OCI-LY7 (cell line): ENCODE measurements around the gene TAGLN2. TPM values are rescaled to one million over a fixed set of nuclear protein-coding genes. Genes with fewer than 3 reads are reported as not detected.
"Not testable (repeated sequence)": the region's sequence is repeated elsewhere in the genome, so short reads cannot be mapped to it uniquely, and the experiment has no call there.

Experiments used
- BruUV-seq: library from RNA; stranded (reverse); fragments of 400-500 nt; replicated peaks from 2 replicates; lab custom pipeline; 2021; lab: Mats Ljungman, UMichigan
- CTCF ChIA-PET: fragments of 300-600 bp; sonication (Branson Sonifier 250); formaldehyde crosslinking; loops from one replicate; lab custom pipeline; 2022; ENCODE audit warnings: antibody characterized with exemption; ENCODE audit not compliant: unreplicated experiment; lab: Charles Lee
- POLR2A ChIA-PET: fragments of 300-600 bp; sonication (Branson Sonifier 250); formaldehyde crosslinking; loops from one replicate; lab custom pipeline; 2022; ENCODE audit warnings: antibody characterized with exemption; lab: Charles Lee
- DNase-seq: peaks from one replicate; pipeline ENCODE4 v3.0.0-alpha.2; 2015; ENCODE audit warnings: low spot score
- H2AFZ ChIP-seq: fragments of 200-600 bp; sonication (generic), shearing (Covaris generic); 2 replicates; pipeline ENCODE4 v1.6.1; 2014; ENCODE audit warnings: mild to moderate bottlenecking, antibody characterized with exemption, low read length, moderate library complexity
- H3K27ac ChIP-seq: fragments of 200-600 bp; sonication (generic); 2 replicates; pipeline ENCODE4 v1.5.1; 2014; ENCODE audit warnings: mixed run types, low read depth, mild to moderate bottlenecking, moderate library complexity, low read length, inconsistent platforms; ENCODE audit not compliant: poor library complexity, severe bottlenecking
- H3K36me3 ChIP-seq: fragments of 200-600 bp; sonication (generic); 2 replicates; pipeline ENCODE4 v1.6.1; 2014; ENCODE audit warnings: mild to moderate bottlenecking, antibody characterized with exemption, low read length, moderate library complexity, mixed read lengths; ENCODE audit not compliant: insufficient read depth
- H3K4me1 ChIP-seq: fragments of 200-600 bp; sonication (generic); 2 replicates; pipeline ENCODE4 v1.5.1; 2014; ENCODE audit warnings: mild to moderate bottlenecking, low read length; ENCODE audit not compliant: insufficient read depth, poor library complexity, severe bottlenecking
- H3K4me2 ChIP-seq: fragments of 200-600 bp; sonication (generic); 2 replicates; pipeline ENCODE4 v1.6.1; 2014; ENCODE audit warnings: mild to moderate bottlenecking, low read length
- H3K4me3 ChIP-seq: fragments of 200-600 bp; sonication (generic); 2 replicates; pipeline ENCODE4 v1.5.1; 2014; ENCODE audit warnings: mild to moderate bottlenecking, low read depth, low read length; ENCODE audit not compliant: poor library complexity, severe bottlenecking
- H3K79me2 ChIP-seq: fragments of 200-600 bp; sonication (generic); 2 replicates; pipeline ENCODE4 v1.6.1; 2016; ENCODE audit warnings: low read depth, mild to moderate bottlenecking, low read length, moderate library complexity, mixed read lengths; ENCODE audit not compliant: insufficient read depth
- H3K9me2 ChIP-seq: fragments of 200-600 bp; sonication (generic); 2 replicates; pipeline ENCODE4 v1.6.1; 2016; ENCODE audit warnings: mild to moderate bottlenecking, low read length, mixed read lengths; ENCODE audit not compliant: insufficient read depth
- H3K9me3 ChIP-seq: fragments of 200-600 bp; sonication (generic); 2 replicates; pipeline ENCODE4 v1.6.1; 2014; ENCODE audit warnings: mild to moderate bottlenecking, mixed run types, low read length, mixed read lengths
- H4K20me1 ChIP-seq: fragments of 200-600 bp; sonication (generic); 2 replicates; pipeline ENCODE4 v1.6.1; 2014; ENCODE audit warnings: mild to moderate bottlenecking, antibody characterized with exemption, low read length, moderate library complexity, mixed read lengths; ENCODE audit not compliant: insufficient read depth
- CTCF ChIP-seq: fragments of 200-600 bp; sonication (generic); conservative IDR thresholded peaks from 2 replicates; pipeline ENCODE4 v1.5.1; 2014; ENCODE audit warnings: mild to moderate bottlenecking, antibody characterized with exemption, low read length, moderate library complexity, mixed read lengths
- EZH2phosphoT487 ChIP-seq: fragments of 200-600 bp; sonication (generic); IDR thresholded peaks from 2 replicates; pipeline ENCODE4 v1.6.1; 2018; ENCODE audit warnings: low read depth, borderline replicate concordance, mild to moderate bottlenecking, mixed run types, antibody characterized with exemption, low read length, moderate library complexity, mixed read lengths
- intact Hi-C: fragments of 100-400 bp; cut with micrococcal nuclease; formaldehyde crosslinking; loops from one replicate; pipeline ENCODE4 v1.10.0; 2022; ENCODE audit not compliant: unreplicated experiment
- total RNA-seq, 2 experiments: library from RNA; depleted of rRNA in 1 of 2; stranded (reverse); fragments of >200 nt in 1 of 2; shearing (Covaris generic) in 1 of 2; gene quantifications; 2 replicates each; pipeline ENCODE4 v1.2.3, GENCODE V29; 2014 to 2022

TAGLN2 gene
- total RNA-seq, 2 experiments from 2014 or later = 193 to 215 TPM

DNA sequence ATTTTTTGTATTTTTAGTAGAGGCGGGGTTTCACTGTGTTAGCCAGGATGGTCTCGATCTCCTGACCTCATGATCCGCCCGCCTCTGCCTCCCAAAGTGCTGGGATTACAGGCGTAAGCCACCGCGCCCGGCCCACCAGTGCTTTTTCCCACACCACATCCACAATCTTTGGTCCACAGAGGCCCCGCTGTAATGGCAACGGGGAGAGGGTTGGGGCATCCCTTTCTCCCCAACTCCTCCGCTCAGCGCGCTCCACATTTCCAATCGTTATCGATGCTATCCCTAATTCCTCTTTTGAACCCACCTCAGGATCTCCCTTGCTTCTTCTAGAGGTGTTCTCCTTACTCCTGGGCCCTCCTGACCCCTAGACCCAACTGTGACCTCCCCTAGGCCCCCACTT lies 25.7 kb downstream of the TAGLN2 start:
- H3K9me3 ChIP-seq, H3K4me2 ChIP-seq, H3K4me1 ChIP-seq, H3K27ac ChIP-seq, H4K20me1 ChIP-seq, DNase-seq, H2AFZ ChIP-seq, H3K36me3 ChIP-seq, BruUV-seq, intact Hi-C loops, H3K4me3 ChIP-seq, POLR2A ChIA-PET, H3K79me2 ChIP-seq, CTCF ChIA-PET, H3K9me2 ChIP-seq: not testable (repeated sequence)

DNA sequence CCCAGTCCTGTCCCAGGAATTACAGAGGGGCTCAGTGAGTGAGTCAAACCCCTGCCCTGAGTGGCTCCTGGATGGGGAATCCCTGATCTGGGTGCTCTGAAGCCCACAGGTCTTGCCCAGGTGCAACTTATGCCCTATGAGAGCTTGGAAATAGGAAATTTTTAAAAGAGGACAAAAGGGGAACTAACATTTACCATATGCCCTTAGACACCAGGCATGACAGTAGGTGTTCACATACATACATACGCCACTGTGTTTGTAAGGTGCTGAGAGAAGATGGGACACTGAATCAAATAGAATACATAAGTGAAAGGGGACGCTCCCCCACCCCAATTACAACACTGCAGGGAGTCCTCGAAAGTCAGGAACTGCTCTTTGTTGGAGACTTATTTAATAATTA lies 26.8 kb downstream of the TAGLN2 start:
- Histone ChIP-seq H2AFZ (no peak overlapping the region), H3K4me3 (no peak overlapping the region), H3K9me2 (no peaks in the 10 kb centered on the region), H3K4me1 (no peaks in the 10 kb centered on the region), H3K79me2 (no peaks in the 10 kb centered on the region), H3K9me3 (no peaks in the 10 kb centered on the region), H4K20me1 (no peaks in the 10 kb centered on the region), H3K36me3 (no peaks in the 10 kb centered on the region), H3K27ac (no peak overlapping the region), H3K4me2 (no peak overlapping the region)
- TF ChIP-seq CTCF = no peak
- TF ChIP-seq EZH2phosphoT487 = no peak
- CTCF ChIA-PET = no interaction called here
- POLR2A ChIA-PET = no interaction called here
- DNase-seq = no peak
- no TSS peak for BruUV-seq
- intact Hi-C loops = no loop called here

GRCh38 chr1:159897962-159898361 lies 27.3 kb downstream of the TAGLN2 start:
- H3K36me3 ChIP-seq = no peaks in the 10 kb centered on the region
- no peak overlapping the region for H3K4me2 ChIP-seq
- no peaks in the 10 kb centered on the region for H3K79me2 ChIP-seq
- no peaks in the 10 kb centered on the region for H4K20me1 ChIP-seq
- TF ChIP-seq CTCF (no peak), EZH2phosphoT487 (no peak)
- H3K9me3 ChIP-seq = no peaks in the 10 kb centered on the region
- DNase-seq = no peak
- no peaks in the 10 kb centered on the region for H3K9me2 ChIP-seq
- H2AFZ ChIP-seq = no peak overlapping the region
- no TSS peak for BruUV-seq
- no peak overlapping the region for H3K27ac ChIP-seq
- ChIA-PET CTCF (no interaction called here), POLR2A (no interaction called here)
- H3K4me1 ChIP-seq = no peaks in the 10 kb centered on the region
- no peak overlapping the region for H3K4me3 ChIP-seq
- intact Hi-C loops = no loop called here
